HUES48 (cell line): Measurements from ENCODE around the gene RTF1.

Experiments used
- H3K27ac ChIP-seq: one replicate; pipeline ENCODE4 v1.7.0; 2013; ENCODE audit warnings: low read depth, low read length, inconsistent platforms
- H3K27me3 ChIP-seq: 2 replicates; pipeline ENCODE4 v1.6.1; 2013; ENCODE audit warnings: mild to moderate bottlenecking, low read length; ENCODE audit not compliant: control insufficient read depth, insufficient read depth
- H3K36me3 ChIP-seq: 2 replicates; pipeline ENCODE4 v1.6.1; 2013; ENCODE audit warnings: low read length; ENCODE audit not compliant: control insufficient read depth, insufficient read depth
- H3K4me1 ChIP-seq: 2 replicates; pipeline ENCODE4 v1.6.1; 2013; ENCODE audit warnings: mild to moderate bottlenecking, low read length; ENCODE audit not compliant: control insufficient read depth, insufficient read depth
- H3K4me3 ChIP-seq: 2 replicates; pipeline ENCODE4 v1.5.1; 2013; ENCODE audit warnings: mild to moderate bottlenecking, low read depth, low read length
- H3K9ac ChIP-seq: 2 replicates; pipeline ENCODE4 v1.6.1; 2013; ENCODE audit warnings: mild to moderate bottlenecking, low read depth, low read length, moderate library complexity
- H3K9me3 ChIP-seq: 2 replicates; pipeline ENCODE4 v1.6.1; 2013; ENCODE audit warnings: low read length; ENCODE audit not compliant: control insufficient read depth, insufficient read depth

RTF1 gene

DNA sequence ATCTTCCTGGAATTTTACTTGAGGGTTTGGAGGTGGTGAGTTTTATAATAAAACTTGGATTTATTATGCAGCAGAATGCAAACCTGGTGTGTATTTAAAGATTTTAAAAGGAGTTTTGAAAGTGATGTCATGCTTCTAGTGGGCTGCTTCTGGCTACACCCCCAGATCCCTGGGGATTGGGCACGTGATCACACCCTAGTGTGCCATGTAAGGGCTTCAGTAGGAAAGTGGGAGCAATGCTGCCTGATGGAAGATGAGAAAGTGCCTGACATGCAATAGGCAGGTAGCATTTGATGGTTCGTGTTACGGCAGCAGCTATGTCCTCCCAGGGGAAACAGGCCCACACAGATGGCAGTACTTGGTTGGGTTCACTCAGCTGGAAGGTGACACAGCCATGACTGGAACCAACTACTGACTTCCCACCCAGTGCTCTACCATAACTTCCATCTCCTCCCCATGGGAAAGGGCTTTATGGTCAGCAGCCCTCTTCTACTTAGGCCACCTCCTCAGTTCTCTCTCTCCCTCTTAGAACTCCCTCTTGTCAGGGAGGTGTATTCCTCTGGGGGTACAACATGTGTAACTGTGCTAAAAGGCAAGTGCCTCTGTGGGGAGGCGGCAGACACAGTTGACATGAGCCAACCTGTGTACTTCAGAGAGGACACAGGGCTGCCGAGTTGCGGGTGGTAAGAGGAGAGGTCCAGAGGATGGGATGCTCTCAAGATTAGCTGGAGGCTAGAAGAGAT is 82.4 kb downstream of the RTF1 start:
- Histone ChIP-seq H3K27me3 (peaks cover 100% of the 10 kb centered on the region), H3K4me1 (peaks cover 11% of the 10 kb centered on the region), H3K36me3 (no peaks in the 10 kb centered on the region), H3K4me3 (no peak overlapping the region), H3K9me3 (no peaks in the 10 kb centered on the region), H3K27ac (no peak overlapping the region), H3K9ac (no peak overlapping the region)

DNA sequence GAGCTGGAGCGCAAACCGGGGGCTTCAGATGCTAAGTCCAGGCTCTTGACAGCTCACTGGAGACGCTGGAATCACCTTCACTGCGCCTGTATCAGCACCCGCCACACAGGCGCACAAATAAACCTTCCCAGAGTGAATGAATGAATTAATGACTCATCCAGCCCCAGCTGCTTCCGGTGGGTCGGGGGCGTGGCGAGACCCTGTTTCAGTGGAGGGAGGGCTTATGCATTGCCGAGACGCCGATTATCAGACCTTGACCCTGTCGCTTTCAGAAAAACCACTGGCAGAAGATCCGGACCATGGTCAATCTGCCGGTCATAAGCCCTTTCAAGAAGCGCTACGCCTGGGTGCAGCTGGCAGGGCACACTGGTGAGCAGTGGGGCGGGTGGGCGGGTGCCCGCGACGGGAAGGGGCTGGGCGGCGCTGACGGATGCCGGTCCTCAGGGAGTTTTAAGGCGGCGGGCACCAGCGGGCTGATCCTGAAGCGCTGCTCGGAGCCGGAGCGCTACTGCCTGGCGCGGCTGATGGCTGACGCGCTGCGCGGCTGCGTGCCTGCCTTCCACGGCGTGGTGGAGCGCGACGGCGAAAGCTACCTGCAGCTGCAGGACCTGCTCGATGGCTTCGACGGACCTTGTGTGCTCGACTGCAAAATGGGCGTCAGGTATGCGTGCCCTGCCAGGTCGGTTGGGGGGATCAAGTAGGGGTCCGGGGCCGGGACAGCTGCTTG is 84.5 kb downstream of the RTF1 start:
- H3K4me3 ChIP-seq = peak overlapping the region; percentile 51
- peaks cover 98% of the 10 kb centered on the region for H3K27me3 ChIP-seq
- peaks cover 11% of the 10 kb centered on the region for H3K4me1 ChIP-seq
- no peaks in the 10 kb centered on the region for H3K36me3 ChIP-seq
- no peak overlapping the region for H3K27ac ChIP-seq
- no peak overlapping the region for H3K9ac ChIP-seq
- no peaks in the 10 kb centered on the region for H3K9me3 ChIP-seq

DNA sequence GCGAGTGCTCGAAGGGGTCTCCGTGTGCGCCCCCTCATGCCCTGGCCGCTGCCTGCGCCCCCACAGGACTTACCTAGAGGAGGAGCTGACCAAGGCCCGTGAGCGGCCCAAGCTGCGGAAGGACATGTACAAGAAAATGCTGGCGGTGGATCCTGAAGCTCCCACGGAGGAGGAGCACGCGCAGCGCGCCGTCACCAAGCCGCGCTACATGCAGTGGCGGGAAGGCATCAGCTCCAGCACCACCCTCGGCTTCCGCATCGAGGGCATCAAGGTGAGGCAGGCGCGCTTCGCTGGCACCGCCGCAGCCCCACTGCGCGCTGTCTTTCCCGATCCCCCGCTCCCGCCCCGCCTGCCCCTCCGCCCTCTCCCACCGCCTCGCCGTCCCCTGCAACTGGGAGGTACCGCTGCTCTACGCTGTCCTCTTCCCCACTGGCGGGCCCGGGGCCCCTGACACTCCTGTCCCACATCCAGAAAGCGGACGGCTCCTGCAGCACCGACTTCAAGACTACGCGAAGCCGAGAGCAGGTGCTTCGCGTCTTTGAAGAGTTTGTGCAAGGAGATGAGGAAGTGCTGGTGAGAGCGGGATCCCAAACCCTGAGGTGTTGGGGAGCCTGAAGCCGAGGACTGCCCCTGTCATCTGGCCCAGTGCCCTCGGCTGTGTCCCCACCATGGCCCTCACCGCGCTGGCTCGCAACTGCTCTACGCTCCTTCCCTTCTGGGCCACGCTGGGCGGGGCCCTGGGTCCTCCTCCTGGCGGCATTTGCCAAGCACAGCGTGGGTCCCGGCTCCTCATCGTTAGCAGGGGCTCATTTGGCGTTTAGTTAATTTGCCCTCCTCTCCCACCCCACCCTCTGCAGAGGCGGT is 85.3 kb downstream of the RTF1 start:
- H3K27me3 ChIP-seq = peaks cover 95% of the 10 kb centered on the region
- peaks cover 11% of the 10 kb centered on the region for H3K4me1 ChIP-seq
- H3K36me3 ChIP-seq = no peaks in the 10 kb centered on the region
- no peak overlapping the region for H3K9ac ChIP-seq
- H3K27ac ChIP-seq = no peak overlapping the region
- peak overlapping the region; percentile 51 for H3K4me3 ChIP-seq
- H3K9me3 ChIP-seq = no peaks in the 10 kb centered on the region

DNA sequence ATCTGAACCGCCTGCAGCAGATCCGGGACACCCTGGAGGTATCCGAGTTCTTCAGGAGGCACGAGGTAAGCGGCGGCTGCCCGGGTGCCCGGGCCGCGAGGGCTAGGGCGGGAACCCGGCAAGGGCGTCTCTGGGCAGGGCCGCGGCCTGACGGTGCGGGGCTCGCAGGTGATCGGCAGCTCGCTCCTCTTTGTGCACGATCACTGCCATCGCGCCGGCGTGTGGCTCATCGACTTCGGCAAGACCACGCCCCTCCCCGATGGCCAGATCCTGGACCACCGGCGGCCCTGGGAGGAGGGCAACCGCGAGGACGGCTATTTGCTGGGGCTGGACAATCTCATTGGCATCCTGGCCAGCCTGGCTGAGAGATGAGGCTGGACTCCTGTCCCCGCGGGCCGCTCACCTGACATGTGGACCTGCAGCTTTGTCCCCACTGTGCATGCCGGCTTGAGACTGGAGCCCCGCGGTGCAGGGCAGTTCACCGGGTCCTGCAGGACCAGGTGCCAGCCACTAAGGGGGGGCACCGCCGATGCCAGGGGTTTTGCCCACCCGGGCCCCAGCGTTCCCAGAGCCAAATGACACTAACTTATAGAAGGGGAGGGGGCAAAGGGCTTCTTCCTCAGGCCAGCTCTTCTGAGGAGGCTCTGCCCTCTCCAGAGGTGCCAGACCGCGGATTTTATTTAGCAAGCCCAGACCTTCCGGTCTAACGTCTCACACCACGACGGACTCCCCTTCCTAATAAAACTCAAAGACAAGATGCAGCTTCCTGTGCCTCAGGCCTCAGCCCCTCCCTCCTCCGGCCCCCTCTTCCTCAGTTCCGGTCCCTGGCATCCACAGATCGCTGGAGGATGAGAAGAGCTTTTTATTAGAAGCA is 86.1 kb downstream of the RTF1 start:
- peaks cover 95% of the 10 kb centered on the region for H3K27me3 ChIP-seq
- H3K27ac ChIP-seq = no peak overlapping the region
- peak overlapping the region; percentile 51 for H3K4me3 ChIP-seq
- H3K4me1 ChIP-seq = peaks cover 11% of the 10 kb centered on the region
- H3K36me3 ChIP-seq = no peaks in the 10 kb centered on the region
- no peak overlapping the region for H3K9ac ChIP-seq
- no peaks in the 10 kb centered on the region for H3K9me3 ChIP-seq

DNA sequence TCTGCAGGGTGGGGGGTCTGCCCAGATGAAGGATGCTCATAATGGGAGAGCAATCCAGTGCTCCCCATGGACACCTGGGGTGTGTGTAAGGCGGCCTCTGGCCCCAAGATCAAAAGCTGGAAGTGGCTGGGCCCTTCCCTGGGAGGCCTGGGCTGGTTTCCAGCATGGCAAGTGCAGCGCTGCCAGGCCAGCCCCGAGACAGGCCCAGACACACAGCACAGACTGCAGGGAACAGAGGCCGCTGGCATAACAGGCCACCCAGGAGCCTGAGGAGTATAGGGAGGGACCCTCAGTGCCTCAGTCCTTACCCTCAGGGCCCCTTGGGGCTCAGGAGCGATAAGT is 86.7 kb downstream of the RTF1 start:
- Histone ChIP-seq H3K9me3 (no peaks in the 10 kb centered on the region), H3K36me3 (no peaks in the 10 kb centered on the region), H3K27ac (no peak overlapping the region), H3K27me3 (peaks cover 93% of the 10 kb centered on the region), H3K4me3 (no peak overlapping the region), H3K4me1 (peaks cover 11% of the 10 kb centered on the region), H3K9ac (no peak overlapping the region)

DNA sequence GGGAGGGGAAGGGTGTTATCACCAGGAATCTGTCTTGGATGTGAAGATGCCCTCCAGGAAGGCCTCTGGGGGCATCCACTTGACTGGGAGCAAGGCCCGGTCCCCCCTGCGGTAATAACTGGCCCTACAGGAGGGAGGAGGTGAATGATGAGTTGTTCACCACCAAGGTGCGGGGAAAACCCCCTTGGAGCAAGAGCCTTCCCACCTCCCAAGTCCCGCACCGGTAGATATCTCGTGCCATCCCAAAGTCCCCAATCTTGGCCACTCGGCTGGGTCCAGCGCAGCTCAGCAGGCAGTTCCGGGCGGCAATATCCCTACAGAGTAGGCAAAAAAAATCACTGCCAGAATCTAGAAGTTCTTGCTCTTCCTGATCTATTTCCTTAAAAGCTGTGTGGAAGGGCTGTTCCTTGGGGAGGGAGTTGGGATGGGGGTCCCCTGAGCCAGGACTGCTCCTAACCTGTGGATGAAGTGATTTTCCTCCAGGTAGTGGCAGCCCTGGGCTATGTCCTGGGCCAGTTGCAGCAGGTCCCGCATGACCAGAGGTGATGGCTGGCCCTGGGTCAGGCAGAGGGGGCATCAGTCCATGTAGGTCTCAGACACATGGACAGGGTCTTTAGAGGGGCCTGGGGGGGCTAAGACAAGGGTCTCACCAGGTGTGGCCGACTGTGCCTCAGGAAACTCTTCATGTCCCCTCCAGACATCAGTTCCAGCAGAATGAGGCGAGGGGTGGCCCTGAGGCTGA is 88.0 kb downstream of the RTF1 start:
- H3K27ac ChIP-seq = no peak overlapping the region
- H3K9me3 ChIP-seq = no peaks in the 10 kb centered on the region
- peaks cover 11% of the 10 kb centered on the region for H3K4me1 ChIP-seq
- no peak overlapping the region for H3K9ac ChIP-seq
- peaks cover 93% of the 10 kb centered on the region for H3K27me3 ChIP-seq
- no peak overlapping the region for H3K4me3 ChIP-seq
- H3K36me3 ChIP-seq = no peaks in the 10 kb centered on the region

DNA sequence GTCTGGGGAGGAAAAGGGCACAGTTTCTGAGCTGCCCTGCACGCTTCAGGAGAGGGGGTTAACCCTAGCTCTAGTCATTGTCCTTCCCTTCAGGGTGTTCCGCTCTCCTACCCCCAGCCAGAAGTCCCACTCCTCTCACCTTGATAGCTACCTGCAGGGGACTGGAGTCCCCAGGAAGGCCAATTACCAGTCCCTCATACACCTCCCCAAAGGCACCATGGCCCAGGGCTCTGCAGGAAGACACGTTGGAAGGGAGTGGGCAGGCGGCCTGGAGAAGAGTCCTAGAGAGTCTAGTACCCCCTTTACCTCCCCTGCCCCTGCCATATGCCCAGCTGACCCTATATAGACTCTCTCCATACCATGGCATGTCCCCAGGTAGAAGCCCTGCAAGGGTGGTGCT is 88.9 kb downstream of the RTF1 start:
- Histone ChIP-seq H3K4me3 (no peak overlapping the region), H3K36me3 (no peaks in the 10 kb centered on the region), H3K4me1 (peaks cover 11% of the 10 kb centered on the region), H3K27ac (no peak overlapping the region), H3K9ac (no peak overlapping the region), H3K9me3 (no peaks in the 10 kb centered on the region), H3K27me3 (peaks cover 93% of the 10 kb centered on the region)

DNA sequence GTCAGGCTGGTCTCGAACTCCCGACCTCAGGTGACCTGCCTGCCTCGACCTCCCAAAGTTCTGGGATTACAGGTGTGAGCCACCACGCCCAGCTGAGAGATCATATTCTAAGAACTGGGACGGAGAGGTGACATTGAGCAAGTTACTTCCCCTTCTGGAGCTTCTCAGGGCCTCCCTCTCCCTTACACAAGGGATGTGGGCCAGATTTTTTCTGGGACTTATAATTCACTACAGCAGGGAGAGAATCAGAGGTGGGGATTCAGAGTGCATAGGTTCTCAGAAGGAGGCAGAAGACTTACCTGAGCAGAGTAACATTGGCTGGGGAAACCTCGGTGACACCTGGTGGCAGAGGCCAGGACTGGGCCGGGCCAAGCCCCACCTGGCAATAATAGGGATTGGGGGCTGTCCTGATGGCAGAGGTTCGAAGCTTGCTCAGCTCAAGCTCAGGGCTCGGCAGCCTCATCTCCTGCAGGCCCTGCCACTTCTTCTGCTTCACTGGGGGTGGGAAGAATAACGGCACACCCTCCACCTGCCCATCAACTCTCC is 90.0 kb downstream of the RTF1 start:
- H3K4me1 ChIP-seq = peaks cover 8% of the 10 kb centered on the region
- no peaks in the 10 kb centered on the region for H3K9me3 ChIP-seq
- no peaks in the 10 kb centered on the region for H3K36me3 ChIP-seq
- peaks cover 93% of the 10 kb centered on the region for H3K27me3 ChIP-seq
- no peak overlapping the region for H3K4me3 ChIP-seq
- no peak overlapping the region for H3K27ac ChIP-seq
- H3K9ac ChIP-seq = no peak overlapping the region

DNA sequence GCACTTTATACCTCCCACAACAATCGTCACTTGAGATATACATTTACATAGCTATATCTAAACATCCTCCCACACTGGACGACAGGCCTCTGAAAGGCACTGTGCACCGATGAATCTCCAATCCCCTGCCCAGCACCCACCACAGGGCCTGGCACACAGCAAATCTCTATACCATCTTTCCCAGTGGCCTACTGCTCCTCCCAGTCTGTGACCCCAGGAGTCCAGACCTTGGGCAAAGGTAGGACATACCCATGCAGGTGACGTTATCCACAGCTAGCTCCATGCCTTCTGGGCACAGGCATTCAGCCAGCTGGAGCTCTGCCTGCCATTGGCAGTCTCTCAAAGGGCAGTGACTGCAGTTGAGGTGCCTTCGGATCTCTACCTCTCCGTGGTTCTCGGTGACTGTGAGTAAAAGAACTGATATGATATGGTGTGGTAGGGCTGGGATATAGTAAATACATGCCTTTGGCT is 91.0 kb downstream of the RTF1 start:
- Histone ChIP-seq H3K27me3 (peaks cover 93% of the 10 kb centered on the region), H3K27ac (no peak overlapping the region), H3K9me3 (no peaks in the 10 kb centered on the region), H3K4me3 (no peak overlapping the region), H3K9ac (no peak overlapping the region), H3K36me3 (no peaks in the 10 kb centered on the region), H3K4me1 (peaks cover 8% of the 10 kb centered on the region; the same call in 1 of the 2 replicates)
